Activated effector memory CD4-positive, alpha-beta T cell treated with Interleukin-2 at 50 U/mL for 16 hours (primary cell): ENCODE measurements around the gene C3orf70.

Experiments
- DNase-seq: peaks from one replicate; pipeline ENCODE4 v3.0.0-alpha.2; 2020

The C3orf70 gene, protein sequence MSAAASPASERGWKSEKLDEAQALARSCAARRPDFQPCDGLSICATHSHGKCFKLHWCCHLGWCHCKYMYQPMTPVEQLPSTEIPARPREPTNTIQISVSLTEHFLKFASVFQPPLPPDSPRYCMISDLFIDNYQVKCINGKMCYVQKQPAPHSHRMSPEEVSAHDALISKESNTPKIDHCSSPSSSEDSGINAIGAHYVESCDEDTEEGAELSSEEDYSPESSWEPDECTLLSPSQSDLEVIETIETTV

GRCh38 chr3:185152410-185153170 lies at the start of gene C3orf70:
C3orf70 (minus strand) TSS chr3:185153060; CDS start chr3:185152823, 237 bp downstream.
- no peak for DNase-seq

GRCh38 chr3:185200639-185201038 lies 47.8 kb upstream of the C3orf70 start:
- no peak for DNase-seq

GRCh38 chr3:185199671-185200070 lies 46.8 kb upstream of the C3orf70 start:
- DNase-seq, result no peak

DNA sequence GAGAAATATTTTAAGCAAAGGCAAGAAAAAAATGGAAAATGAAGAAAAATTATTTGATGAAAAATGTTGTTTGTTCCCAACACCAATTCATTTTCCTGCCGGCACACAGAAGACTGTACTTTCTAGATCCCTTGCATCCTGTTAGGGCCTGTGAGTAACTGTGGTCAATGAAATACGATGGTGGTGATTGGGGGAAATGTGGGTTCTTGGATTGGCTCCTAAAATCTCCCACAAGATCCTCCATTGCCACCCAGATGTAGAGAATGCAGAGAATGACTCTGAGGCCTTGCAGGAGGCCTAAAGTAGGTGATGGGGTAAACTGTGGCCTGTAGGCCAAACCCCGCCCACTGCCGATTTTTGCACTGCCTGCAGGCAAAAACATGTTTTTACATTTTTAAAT lies 46.3 kb upstream of the C3orf70 start:
- DNase-seq, result no peak

- DNase-seq, result no peak
Measured at GRCh38 chr3:185197068-185197467, 44.2 kb upstream of the C3orf70 start.

GRCh38 chr3:185195652-185196051 lies 42.8 kb upstream of the C3orf70 start:
- no peak for DNase-seq

DNA sequence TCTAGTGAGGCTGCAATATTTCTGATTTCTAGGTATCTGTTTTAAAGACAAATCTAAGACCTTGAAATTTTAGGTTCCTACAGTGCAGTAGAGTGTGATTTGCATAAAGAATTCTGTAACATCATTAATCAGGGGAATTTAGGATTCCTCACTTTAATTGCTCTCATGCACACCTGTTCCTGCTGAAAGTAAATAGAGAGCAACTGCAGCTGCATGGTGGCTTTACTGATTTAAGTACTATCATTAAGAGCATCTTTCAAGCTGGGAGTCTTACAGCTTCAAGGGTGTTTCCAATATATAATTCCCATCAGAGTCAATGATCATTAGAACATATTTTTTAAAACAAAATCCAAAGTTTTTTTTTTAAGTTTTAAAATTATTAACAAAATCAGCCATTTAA lies 36.0 kb upstream of the C3orf70 start:
- DNase-seq, result no peak

DNA sequence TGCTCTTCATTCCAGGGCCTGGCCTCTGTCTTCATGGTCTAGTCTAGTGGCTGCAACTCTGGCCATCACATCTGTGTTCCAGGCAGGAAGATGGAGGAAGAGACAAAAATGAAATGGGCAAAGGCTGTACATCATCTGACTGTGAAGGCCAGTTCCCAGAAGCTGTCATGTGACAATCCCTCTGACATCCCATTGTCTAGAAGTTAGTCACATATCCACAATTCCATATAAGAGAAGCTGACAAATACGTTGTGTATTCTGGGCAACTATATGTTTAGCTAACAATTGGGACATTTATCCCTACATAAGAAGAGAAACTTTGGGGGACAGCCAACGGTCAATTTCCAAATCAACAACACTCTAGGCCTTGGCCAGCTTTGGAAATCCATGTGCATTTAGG lies 34.5 kb upstream of the C3orf70 start:
- no peak for DNase-seq

- no peak for DNase-seq
Measured at GRCh38 chr3:185176750-185177359, 24.0 kb upstream of the C3orf70 start.

DNA sequence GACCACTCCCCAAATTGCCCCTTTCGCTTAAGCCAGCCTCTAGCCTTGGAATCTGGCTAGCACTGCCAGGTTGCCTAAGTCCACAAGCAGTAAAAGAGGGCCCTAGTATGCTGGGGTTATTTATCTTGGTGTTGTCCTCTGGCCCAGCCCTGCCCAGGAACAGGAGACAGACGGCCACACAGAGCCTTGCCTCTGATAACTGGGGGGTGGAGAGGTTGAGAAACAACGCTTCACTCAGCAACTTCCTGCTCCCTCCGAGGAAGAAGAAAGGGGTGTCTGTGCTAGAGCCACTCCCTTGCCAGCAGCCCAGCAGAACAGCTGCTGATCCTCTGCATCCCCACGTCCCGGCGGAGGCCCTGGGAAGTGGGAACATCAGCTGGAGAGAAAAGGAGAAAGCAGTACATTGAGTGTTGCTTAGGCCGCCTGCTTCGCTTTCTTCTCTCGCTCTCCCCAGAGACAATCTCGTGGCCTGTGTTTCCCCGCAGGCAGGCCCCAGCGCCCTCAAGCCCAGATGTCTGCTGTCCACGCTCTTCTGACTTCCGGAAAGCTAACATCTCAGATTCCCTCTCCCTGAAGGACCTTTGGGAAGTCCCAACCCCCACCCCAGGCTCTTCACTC lies 22.6 kb upstream of the C3orf70 start:
- no peak for DNase-seq

GRCh38 chr3:185172086-185173049 lies 19.5 kb upstream of the C3orf70 start:
- no peak for DNase-seq

DNA sequence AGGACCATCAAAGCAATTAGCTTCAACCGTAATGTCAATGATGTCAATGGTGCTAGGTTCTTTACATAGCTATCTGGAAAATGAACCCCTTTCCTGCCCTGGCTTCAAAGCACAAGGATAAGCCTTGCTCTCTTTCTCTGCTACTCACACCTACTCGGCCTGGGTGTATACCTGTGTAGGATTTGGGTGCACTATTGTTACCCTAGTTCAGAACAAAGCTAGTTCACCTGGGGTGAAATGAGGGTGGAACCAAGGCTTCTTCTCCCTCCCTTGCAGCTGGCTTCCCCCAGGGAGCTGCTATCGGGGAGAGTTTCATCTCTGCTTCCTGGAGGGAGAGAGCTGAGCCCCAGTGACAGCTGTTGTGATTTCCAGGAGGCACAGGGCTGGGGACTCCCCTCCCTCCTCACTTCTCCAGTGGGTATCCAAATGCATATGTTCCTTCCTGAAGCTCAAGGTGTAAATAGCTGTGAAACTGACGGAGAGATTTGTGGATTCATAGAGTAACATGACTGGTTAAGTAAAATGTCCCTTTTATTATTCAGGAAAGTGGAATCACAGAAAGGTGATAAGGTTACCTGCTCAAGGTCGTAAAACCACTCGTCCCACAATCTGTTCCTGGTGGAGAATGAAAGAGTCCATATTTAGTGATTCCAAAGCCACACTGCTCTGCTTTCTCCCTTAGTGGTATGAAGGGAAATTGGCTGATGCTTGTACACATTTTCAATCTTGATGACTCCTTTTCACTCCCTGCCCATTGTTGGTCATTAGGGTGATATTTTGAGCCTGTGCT lies 11.8 kb upstream of the C3orf70 start:
- no peak for DNase-seq

DNA sequence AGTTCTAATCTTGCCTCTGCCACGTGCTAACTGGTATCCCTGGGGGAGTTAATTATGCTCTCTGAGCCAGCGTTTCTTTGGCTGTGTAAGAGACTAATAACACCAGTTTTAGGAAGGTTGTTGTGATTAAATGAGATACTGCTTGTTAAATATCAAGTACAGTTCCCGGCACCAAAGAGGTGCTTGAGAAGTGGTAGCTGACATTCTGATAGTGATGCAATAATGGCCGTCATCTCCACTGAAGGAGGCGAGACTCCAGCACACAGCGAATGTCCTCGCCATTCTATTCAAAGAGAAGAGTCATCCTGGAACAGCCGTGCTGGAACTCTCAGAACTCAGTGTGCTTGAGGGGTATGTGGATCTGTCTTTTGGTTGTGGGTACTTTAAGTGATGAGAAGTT lies 9.8 kb upstream of the C3orf70 start:
- no peak for DNase-seq

DNA sequence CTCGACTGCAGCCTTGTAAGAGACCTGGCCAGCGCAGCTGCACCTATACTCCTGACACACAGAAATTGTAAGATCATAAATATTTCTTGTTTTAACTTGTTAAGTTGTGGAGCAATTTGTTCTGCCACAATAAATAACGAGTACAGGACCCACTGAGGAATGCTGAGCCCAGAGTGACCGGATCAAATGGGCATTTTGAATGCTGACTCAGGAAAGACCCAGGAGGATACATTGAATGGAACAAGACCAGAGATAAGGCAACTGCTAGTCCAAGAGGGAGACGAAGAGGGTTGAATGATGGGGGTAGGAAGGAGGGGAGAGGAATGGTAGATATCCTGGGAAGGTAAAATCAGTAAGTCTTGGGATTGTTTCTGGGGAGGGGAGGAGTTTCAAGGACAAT lies 8.9 kb upstream of the C3orf70 start:
- no peak for DNase-seq

DNA sequence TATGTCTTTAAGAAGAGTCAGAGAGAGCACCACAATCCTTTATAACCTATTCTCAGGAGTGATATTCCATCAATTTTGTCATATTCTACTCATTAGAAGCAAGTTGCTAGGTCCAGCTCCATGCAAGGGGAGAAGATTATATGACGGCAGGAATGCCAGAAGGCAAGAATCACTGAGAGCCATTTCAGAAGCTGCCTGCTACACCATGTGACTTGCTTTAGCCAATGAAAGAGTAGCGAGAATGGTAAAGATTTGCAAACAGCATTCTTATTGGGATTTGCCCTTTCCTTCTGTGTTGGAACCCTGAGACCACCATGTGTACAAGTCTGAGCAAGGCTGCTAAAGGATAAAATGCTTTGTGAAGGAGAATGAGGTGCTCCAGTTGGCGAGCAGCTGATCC lies 4.5 kb upstream of the C3orf70 start:
- no peak for DNase-seq

DNA sequence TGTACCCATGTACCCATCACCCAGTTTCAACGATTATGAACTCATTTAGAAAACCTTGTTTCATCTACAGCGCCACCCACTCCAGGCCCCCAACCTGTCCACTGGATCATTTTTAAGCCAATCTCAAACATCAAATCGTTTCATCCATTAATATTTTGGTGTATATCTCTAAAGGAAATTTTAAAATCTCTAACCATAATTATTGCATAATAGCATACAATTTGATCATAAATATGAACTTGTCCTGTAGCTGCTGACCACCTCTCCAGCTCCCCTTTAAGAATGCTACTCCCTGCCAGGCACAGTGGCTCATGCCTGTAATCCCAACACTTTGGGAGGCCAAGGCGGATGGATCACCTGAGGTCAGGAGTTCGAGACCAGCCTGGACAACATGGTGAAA lies 2.8 kb upstream of the C3orf70 start:
- no peak for DNase-seq

- DNase-seq, result no peak
Measured at GRCh38 chr3:185153861-185154629, 1.2 kb upstream of the C3orf70 start.

DNA sequence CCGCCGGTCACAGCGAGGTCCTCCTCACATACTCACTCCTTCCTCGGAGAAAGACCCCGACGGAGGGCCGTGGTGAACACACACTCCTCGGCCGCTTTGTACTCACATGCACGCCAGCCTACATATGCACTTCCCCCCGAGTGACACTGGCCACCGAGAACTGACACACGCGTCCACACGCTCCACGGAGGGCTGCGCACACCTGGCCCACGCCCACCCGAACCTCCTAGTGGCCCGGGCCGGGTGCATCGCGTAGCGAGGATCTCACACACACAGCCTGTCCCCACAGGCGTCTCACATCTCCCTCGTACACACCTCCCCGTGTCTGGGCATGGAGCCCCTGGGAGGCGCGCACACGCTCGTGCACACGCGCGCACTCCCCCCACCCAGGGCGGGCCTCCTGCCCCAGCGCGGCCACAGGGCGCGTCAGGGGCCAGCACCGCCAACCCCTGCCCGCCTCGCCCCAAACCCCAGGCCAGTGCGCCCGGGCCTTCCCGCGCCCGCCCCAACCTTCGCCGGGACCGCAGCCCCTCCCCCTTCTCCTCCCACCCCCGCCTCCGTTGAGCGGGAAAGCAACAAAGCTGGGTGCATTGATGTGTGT lies 411 bp upstream of the C3orf70 start:
- DNase-seq, result no peak

DNA sequence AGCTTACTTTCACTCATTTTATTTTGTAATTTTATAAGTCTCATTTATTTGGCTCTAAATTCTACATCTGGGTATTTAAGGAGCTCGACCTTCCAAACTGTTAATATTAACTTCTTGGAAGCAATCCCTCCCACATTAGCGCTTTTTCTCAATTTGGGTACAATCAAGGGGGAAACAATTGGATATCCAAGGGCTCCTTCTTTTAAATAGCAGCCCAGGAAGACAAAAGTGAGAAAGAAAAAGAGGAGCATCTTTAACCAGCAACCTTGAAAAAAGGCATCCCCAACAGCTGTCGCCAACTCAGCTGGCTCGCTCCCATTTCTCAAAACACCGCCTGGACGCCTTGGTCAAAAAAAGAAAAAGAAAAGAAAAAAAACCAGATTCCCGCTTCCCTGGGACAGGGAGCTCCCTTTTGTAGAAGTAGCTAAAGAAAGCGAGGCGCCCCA lies 873 bp downstream of the C3orf70 start:
- no peak for DNase-seq
